H1 (cell line): Measurements from ENCODE around the gene EVI5. TPM values are rescaled to one million over a fixed set of nuclear protein-coding genes. Genes with fewer than 3 reads are reported as not detected.

Source experiments
- CTCF ChIA-PET: fragments of 300-600 bp; sonication (Branson Sonifier 250); formaldehyde crosslinking; loops from one replicate; lab custom pipeline; 2021; ENCODE audit not compliant: partially characterized antibody; lab: Charles Lee
- POLR2A ChIA-PET: fragments of 300-600 bp; sonication (Branson Sonifier 250); formaldehyde crosslinking; loops from one replicate; lab custom pipeline; 2021; ENCODE audit warnings: inconsistent platforms; ENCODE audit not compliant: partially characterized antibody; lab: Charles Lee
- DNase-seq, 2 experiments: peaks; one replicate each; pipeline versions ENCODE4 v3.0.0 to v3.0.0-alpha.2; 2010 to 2022; ENCODE audit warnings: low spot score in 2 of 2, low read depth in 1 of 2, mixed read lengths in 1 of 2
- FAIRE-seq: peaks from 2 replicates; lab custom pipeline; 2011; peaks lifted over from hg19 to GRCh38; lab: Jason Lieb, UNC
- H2AFZ ChIP-seq: 2 replicates; pipeline ENCODE4 v1.8.1; 2012; ENCODE audit warnings: low read length, inconsistent platforms
- H2AK5ac ChIP-seq: 2 replicates; pipeline ENCODE4 v1.6.1; 2013; ENCODE audit warnings: low read depth, low read length
- H2BK120ac ChIP-seq: replicated peaks from 2 replicates; pipeline ENCODE3; 2013; ENCODE audit warnings: low read depth, low read length, inconsistent platforms
- H2BK12ac ChIP-seq: 2 replicates; pipeline ENCODE4 v1.6.1; 2013; ENCODE audit warnings: low read depth, low read length
- H2BK15ac ChIP-seq: 2 replicates; pipeline ENCODE4 v1.6.1; 2013; ENCODE audit warnings: low read length
- H2BK20ac ChIP-seq: 2 replicates; pipeline ENCODE4 v1.6.1; 2013; ENCODE audit warnings: low read length
- H2BK5ac ChIP-seq: 2 replicates; pipeline ENCODE4 v1.6.1; 2013; ENCODE audit warnings: low read depth, low read length
- H3K14ac ChIP-seq: 2 replicates; pipeline ENCODE4 v1.6.1; 2013; ENCODE audit warnings: inconsistent platforms; ENCODE audit not compliant: insufficient read length
- H3K18ac ChIP-seq: 2 replicates; pipeline ENCODE4 v1.6.1; 2013; ENCODE audit warnings: low read length; ENCODE audit errors: extremely low read depth
- H3K23ac ChIP-seq: 2 replicates; pipeline ENCODE4 v1.6.1; 2013; ENCODE audit warnings: inconsistent platforms; ENCODE audit not compliant: insufficient read length
- H3K23me2 ChIP-seq: 2 replicates; pipeline ENCODE4 v1.6.1; 2013; ENCODE audit warnings: low read depth, low read length
- H3K27ac ChIP-seq: 2 replicates; pipeline ENCODE4 v1.6.1; 2011; ENCODE audit warnings: low read depth, low read length, inconsistent platforms
- H3K27me3 ChIP-seq, 4 experiments: replicated peaks in 1 of 4; 1 replicate in 1 of 4; 2 replicates in 3 of 4; pipeline versions ENCODE4 v1.6.1 to v1.8.1; 2011 to 2013; ENCODE audit warnings: low read length in 3 of 4, mild to moderate bottlenecking in 3 of 4, inconsistent platforms in 2 of 4, mixed read lengths in 2 of 4, moderate library complexity in 1 of 4; ENCODE audit not compliant: control insufficient read depth in 3 of 4, insufficient read depth in 3 of 4; ENCODE audit errors: extremely low read depth in 1 of 4
- H3K36me3 ChIP-seq, 4 experiments: 2 replicates each; pipeline versions ENCODE4 v1.6.1 to v1.8.1; 2011 to 2013; ENCODE audit warnings: mild to moderate bottlenecking in 4 of 4, low read length in 3 of 4, moderate library complexity in 2 of 4, control low read depth in 1 of 4, inconsistent platforms in 1 of 4; ENCODE audit not compliant: insufficient read depth in 4 of 4, control insufficient read depth in 2 of 4
- H3K4ac ChIP-seq: replicated peaks from 2 replicates; pipeline ENCODE3; 2013; ENCODE audit warnings: low read length, low read depth, mixed read lengths, inconsistent platforms; ENCODE audit not compliant: insufficient read length
- H3K4me1 ChIP-seq, 4 experiments: replicated peaks in 1 of 4; 1 replicate in 1 of 4; 2 replicates in 3 of 4; pipeline versions ENCODE4 v1.6.1 to v1.8.1; 2011 to 2013; ENCODE audit warnings: low read length in 3 of 4, inconsistent platforms in 2 of 4, mixed read lengths in 1 of 4; ENCODE audit not compliant: insufficient read depth in 4 of 4, control insufficient read depth in 3 of 4
- H3K4me2 ChIP-seq, 2 experiments: 2 replicates each; pipeline versions ENCODE4 v1.6.1 to v1.8.1; 2011 to 2013; ENCODE audit warnings: low read depth in 2 of 2, low read length in 2 of 2, control low read depth in 1 of 2, inconsistent platforms in 1 of 2, mild to moderate bottlenecking in 1 of 2; ENCODE audit not compliant: insufficient read depth in 1 of 2
- H3K4me3 ChIP-seq, 4 experiments: fragments of 200-600, 300-600 bp in 1 of 4; sonication (generic), shearing (Covaris generic), sonication (Bioruptor Twin) in 1 of 4; 2 replicates each; pipeline versions ENCODE4 v1.5.1 to v1.8.1; 2011 to 2016; ENCODE audit warnings: low read length in 4 of 4, low read depth in 3 of 4, control low read depth in 2 of 4, inconsistent platforms in 2 of 4, mild to moderate bottlenecking in 2 of 4, mixed read lengths in 1 of 4, moderate library complexity in 1 of 4; ENCODE audit not compliant: insufficient read depth in 2 of 4; ENCODE audit errors: extremely low read depth in 1 of 4
- H3K56ac ChIP-seq: replicated peaks from 2 replicates; pipeline ENCODE3; 2013; ENCODE audit warnings: low read depth, mild to moderate bottlenecking, mixed read lengths, low read length, inconsistent platforms; ENCODE audit not compliant: insufficient read length
- H3K79me1 ChIP-seq: 2 replicates; pipeline ENCODE4 v1.6.1; 2013; ENCODE audit warnings: low read depth, low read length, control low read depth
- H3K79me2 ChIP-seq, 2 experiments: 2 replicates each; pipeline versions ENCODE4 v1.6.1 to v1.8.1; 2012 to 2013; ENCODE audit warnings: low read length in 2 of 2, mild to moderate bottlenecking in 2 of 2, inconsistent platforms in 1 of 2; ENCODE audit not compliant: insufficient read depth in 2 of 2, control insufficient read depth in 1 of 2
- H3K9ac ChIP-seq, 4 experiments: replicated peaks in 1 of 4; 1 replicate in 1 of 4; 2 replicates in 3 of 4; pipeline versions ENCODE4 v1.6.1 to v1.8.1; 2011 to 2013; ENCODE audit warnings: low read depth in 3 of 4, low read length in 3 of 4, control low read depth in 2 of 4, mild to moderate bottlenecking in 2 of 4, moderate library complexity in 2 of 4, inconsistent platforms in 1 of 4; ENCODE audit errors: extremely low read depth in 1 of 4
- H3K9me3 ChIP-seq, 2 experiments: 2 replicates each; pipeline versions ENCODE4 v1.6.1 to v1.8.1; 2012 to 2013; ENCODE audit warnings: mild to moderate bottlenecking in 2 of 2, moderate library complexity in 2 of 2, control low read depth in 1 of 2, inconsistent platforms in 1 of 2, low read depth in 1 of 2, low read length in 1 of 2, mixed read lengths in 1 of 2; ENCODE audit not compliant: insufficient read depth in 2 of 2
- H4K20me1 ChIP-seq, 2 experiments: replicated peaks in 1 of 2; 2 replicates each; pipeline versions ENCODE3 to v1.8.1; 2011 to 2013; ENCODE audit warnings: inconsistent platforms in 2 of 2, low read length in 2 of 2, mild to moderate bottlenecking in 1 of 2; ENCODE audit not compliant: insufficient read depth in 2 of 2, control insufficient read depth in 1 of 2
- H4K5ac ChIP-seq: 2 replicates; pipeline ENCODE4 v1.6.1; 2013; ENCODE audit warnings: low read length, low read depth, mixed read lengths, inconsistent platforms; ENCODE audit not compliant: insufficient read length
- H4K8ac ChIP-seq: 2 replicates; pipeline ENCODE4 v1.8.0; 2013; ENCODE audit warnings: mild to moderate bottlenecking, moderate library complexity, low read length, inconsistent platforms; ENCODE audit not compliant: insufficient read depth; ENCODE audit errors: extremely low read depth
- H4K91ac ChIP-seq: replicated peaks from 2 replicates; pipeline ENCODE3; 2013; ENCODE audit warnings: low read length, mixed read lengths, inconsistent platforms; ENCODE audit not compliant: insufficient read length
- CEBPB ChIP-seq: IDR thresholded peaks from 2 replicates; pipeline ENCODE4 v1.6.1; 2012; ENCODE audit warnings: low read depth, low read length
- CHD1 ChIP-seq: IDR thresholded peaks from 2 replicates; pipeline ENCODE4 v1.6.1; 2012; ENCODE audit warnings: low read depth, low read length, improper control_type of control experiment
- FOSL1 ChIP-seq: IDR thresholded peaks from 2 replicates; pipeline ENCODE4 v1.6.1; 2011; ENCODE audit warnings: mild to moderate bottlenecking, low read depth, low read length, moderate library complexity; ENCODE audit not compliant: insufficient read depth
- WGBS, 2 experiments: shearing (Covaris generic) in 1 of 2; methylation state at CpG; one replicate each; pipeline versions ENCODE4 v1.1.6 to v1.1.7; 2013 to 2015; ENCODE audit warnings: low lambda C conversion rate in 2 of 2, mixed read lengths in 2 of 2, inconsistent platforms in 1 of 2, low coverage in 1 of 2, missing lambda C conversion rate in 1 of 2; ENCODE audit not compliant: insufficient replicate concordance in 2 of 2, insufficient coverage in 1 of 2, insufficient read length in 1 of 2; ENCODE audit errors: extremely low coverage in 1 of 2, missing lambda C conversion rate in 1 of 2; 5-methylcytosine and 5-hydroxymethylcytosine counted together
- polyA plus RNA-seq, 7 experiments: library from polyadenylated mRNA; depleted of rRNA in 3 of 7; stranded (reverse) in 5 of 7; unstranded in 2 of 7; fragments of >200 nt in 5 of 7; fragments of 200-250 nt in 2 of 7; gene quantifications; 1 replicate in 5 of 7; 2 replicates in 1 of 7; 4 replicates in 1 of 7; pipeline versions ENCODE4 v1.2.1 to v1.2.3, GENCODE V29; 2011 to 2013; ENCODE audit warnings: missing spikeins in 2 of 7, mixed read lengths in 2 of 7
- total RNA-seq: library from RNA; stranded (reverse); fragmentation: NEBNext Ultra II Directional; extraction: Animal tissue kit (Norgen Biotek cat#: 25700); gene quantifications from 2 replicates; pipeline ENCODE4 v1.2.1, GENCODE V29; 2021

The EVI5 gene
- total and polyA plus RNA-seq, 2 of the 8 experiments (the other 6 are each of a cell fraction or from before 2014, with no cell fraction given) = 1.7 to 13.7 TPM

GRCh38 chr1:92473781-92474495 lies 311.0 kb downstream of the EVI5 start:
- H3K4ac ChIP-seq = no peak overlapping the region
- H3K23me2 ChIP-seq = no peaks in the 10 kb centered on the region
- DNase-seq (no peak), FAIRE-seq (no peak)
- H3K27ac ChIP-seq = no peak overlapping the region
- no peak overlapping the region for H2BK12ac ChIP-seq
- no peak overlapping the region for H3K9ac ChIP-seq
- TF ChIP-seq FOSL1 (no peak), CEBPB (no peak), CHD1 (no peak)
- no peak overlapping the region for H3K4me3 ChIP-seq
- no peaks in the 10 kb centered on the region for H3K36me3 ChIP-seq
- H3K14ac ChIP-seq = no peak overlapping the region
- H2AK5ac ChIP-seq = no peak overlapping the region
- no peaks in the 10 kb centered on the region for H3K79me2 ChIP-seq
- H4K91ac ChIP-seq = no peak overlapping the region
- H2BK120ac ChIP-seq = no peak overlapping the region
- H3K4me2 ChIP-seq = no peak overlapping the region
- H2BK20ac ChIP-seq = no peak overlapping the region
- H3K56ac ChIP-seq = no peak overlapping the region
- no peak overlapping the region for H3K18ac ChIP-seq
- no peak overlapping the region for H2AFZ ChIP-seq
- H3K27me3 ChIP-seq = peaks cover 6 to 30% (median 28%) of the 10 kb centered on the region in 4 experiments
- POLR2A ChIA-PET = no interaction called here
- H3K4me1 ChIP-seq = peaks cover 0 to 9% (median 4%) of the 10 kb centered on the region in 4 experiments; a peak in 5 of 7 replicates
- H3K9me3 ChIP-seq = no peaks in the 10 kb centered on the region
- H2BK5ac ChIP-seq = no peak overlapping the region
- H3K23ac ChIP-seq = no peak overlapping the region
- no peak overlapping the region for H4K8ac ChIP-seq
- H3K79me1 ChIP-seq = no peaks in the 10 kb centered on the region
- no peak overlapping the region for H2BK15ac ChIP-seq
- WGBS, 2 experiments = 88% methylated on average over 5 of the region's 5 CpGs; no CpG with 5 or more reads in 1 of the 2 experiments
- no peaks in the 10 kb centered on the region for H4K20me1 ChIP-seq
- no peak overlapping the region for H4K5ac ChIP-seq
- CTCF ChIA-PET = interaction anchor here (1.0 to 1.2 kb wide), 4 partner anchors 9 to 164 kb away, joined by 3 to 7 read pairs (median 4); no protein-coding TSS in a partner anchor
